ENCODE data around the gene PTGER2. TPM values are rescaled to one million over a fixed set of nuclear protein-coding genes. Genes with fewer than 3 reads are reported as not detected.

PTGER2 gene
- total RNA-seq, 3 donors from 2014 or later (not counting 1 experiment from before 2014, with no cell fraction given) = 55.3 to 67.9 (median 60.6) TPM

Other genes with a start within 250 kb of the PTGER2 start
- under 1 TPM; 0.36 to 0.80 (median 0.40) TPM for gene NID2, start 245.3 kb upstream of the PTGER2 start, total RNA-seq
- gene PTGDR, start 46.6 kb upstream of the PTGER2 start, total RNA-seq = 100 to 1,000 TPM; 106 to 140 (median 112) TPM
- 10 to 100 TPM; 16.5 to 22.0 (median 20.7) TPM for gene TXNDC16, start 238.2 kb downstream of the PTGER2 start, total RNA-seq
- gene GPR137C, start 238.5 kb downstream of the PTGER2 start, total RNA-seq = 1 to 10 TPM in 1 of 3 donors, under 1 TPM in 2; 0.42 to 1.4 (median 0.57) TPM

All from natural killer cell (primary cell).